Measurements from ENCODE around the gene HS3ST6. TPM values are rescaled to one million over a fixed set of nuclear protein-coding genes. Genes with fewer than 3 reads are reported as not detected.
"Not testable (repeated sequence)": the region's sequence is repeated elsewhere in the genome, so short reads cannot be mapped to it uniquely, and the experiment has no call there.

The HS3ST6 gene
- total and polyA plus RNA-seq, 2 donors (not counting 3 experiments of a cell fraction or from before 2014, with no cell fraction given): not detected

GRCh38 chr16:1963806-1964505, 45.7 kb upstream of the HS3ST6 start:
- FAIRE-seq (peak; percentile 44), DNase-seq (ENCODE audit: low read depth, low spot score) (peak; percentile 39)
- H3K79me2 ChIP-seq (ENCODE audit: control insufficient read depth, insufficient read depth, low read length): peaks cover 50% of the 10 kb centered on the region
- H3K27ac ChIP-seq (ENCODE audit: insufficient read depth, low read depth, low read length): peak overlapping the region; percentile 65
- no peak for TF ChIP-seq EZH2 (IDR thresholded peaks at IDR 0.05; ENCODE audit: borderline replicate concordance, low read depth, low read length, severe bottlenecking)
- TF ChIP-seq MAX (IDR thresholded peaks at IDR 0.05; ENCODE audit: insufficient read depth, insufficient read length): no peak
- TF ChIP-seq JUN (IDR thresholded peaks at IDR 0.05; ENCODE audit: borderline replicate concordance, insufficient read depth, insufficient read length, low read depth): no peak
- peak; percentile 14 to 49 for TF ChIP-seq CTCF (IDR thresholded peaks at IDR 0.05; ENCODE audit: extremely low read depth in 1 of 2, insufficient read depth in 1 of 2, low read depth in 1 of 2, low read length in 2 of 2)
- TF ChIP-seq POLR2A (IDR thresholded peaks at IDR 0.05; ENCODE audit: low read depth, low read length): peak; percentile 4
- no peak for TF ChIP-seq FOS (IDR thresholded peaks at IDR 0.05; ENCODE audit: borderline replicate concordance, insufficient read depth, low read length)
- TF ChIP-seq POLR2AphosphoS5 (IDR thresholded peaks at IDR 0.05; ENCODE audit: insufficient read depth, low read depth, low read length): peak; percentile 11
- no peak for TF ChIP-seq GATA2 (IDR thresholded peaks at IDR 0.05; ENCODE audit: insufficient read depth, insufficient read length, low read depth, low read length)
- BruUV-seq (replicated peaks): no TSS peak
- no peak overlapping the region for H2AFZ ChIP-seq (ENCODE audit: low read depth, low read length)
- H3K27me3 ChIP-seq (ENCODE audit: control insufficient read depth in 2 of 2, insufficient read depth in 2 of 2, low read length in 2 of 2): no peaks in the 10 kb centered on the region
- H3K9ac ChIP-seq (replicated peaks; ENCODE audit: extremely low read depth, insufficient read depth, low read length): peak overlapping the region; percentile 92
- peaks cover 27% of the 10 kb centered on the region for H3K4me1 ChIP-seq (ENCODE audit: control insufficient read depth, extremely low read depth, insufficient read depth, low read length)
- no peaks in the 10 kb centered on the region for H3K9me3 ChIP-seq (replicated peaks; ENCODE audit: control insufficient read depth, insufficient read depth, low read length)
- peak overlapping the region; percentile 85 to 95 (median 89) for H3K4me3 ChIP-seq (replicated peaks in 1 of 3; ENCODE audit: insufficient read depth in 1 of 3, low read depth in 1 of 3, low read length in 3 of 3)
- H4K20me1 ChIP-seq (replicated peaks; ENCODE audit: control insufficient read depth, extremely low read depth, insufficient read depth, low read length): no peaks in the 10 kb centered on the region
- ChIA-PET CTCF (interaction anchor here (0.9 to 1.6 kb wide), 3 partner anchors 11 to 177 kb away, joined by 3 to 7 read pairs (median 3); no protein-coding TSS in a partner anchor), POLR2A (interaction anchor here (0.6 to 1.4 kb wide), 10 partner anchors 8 to 543 kb away, joined by 3 to 11 read pairs (median 4); partner anchors contain the start of genes MSRB1, NUBP2, SPSB3 and TBL3)
- peak overlapping the region; percentile 95 for H3K4me2 ChIP-seq (ENCODE audit: insufficient read depth, low read length)
- H3K9me1 ChIP-seq (replicated peaks; ENCODE audit: control insufficient read depth, extremely low read depth, insufficient read depth, low read length): no peaks in the 10 kb centered on the region
- dilution Hi-C loops (cut with MboI; ENCODE audit: extremely low pct_ligation_motif_present, low sequenced_read_pairs): no loop called here
- H3K36me3 ChIP-seq (ENCODE audit: control insufficient read depth in 2 of 2, extremely low read depth in 1 of 2, insufficient read depth in 2 of 2, low read length in 2 of 2): peaks cover 8 to 17% of the 10 kb centered on the region in 2 experiments
- intact Hi-C loops (cut with micrococcal nuclease): loop anchor here (2.0 kb wide), 1 partner anchor 45 kb away; the partner anchor contains the start of gene ZNF598

GRCh38 chr16:1962161-1963153, 44.2 kb upstream of the HS3ST6 start:
- H4K20me1 ChIP-seq (replicated peaks; ENCODE audit: control insufficient read depth, extremely low read depth, insufficient read depth, low read length); DNase-seq (ENCODE audit: low read depth, low spot score); POLR2A ChIA-PET; intact Hi-C loops (cut with micrococcal nuclease); H3K9me1 ChIP-seq (replicated peaks; ENCODE audit: control insufficient read depth, extremely low read depth, insufficient read depth, low read length); H3K27me3 ChIP-seq (ENCODE audit: control insufficient read depth in 2 of 2, insufficient read depth in 2 of 2, low read length in 2 of 2); H2AFZ ChIP-seq (ENCODE audit: low read depth, low read length); H3K27ac ChIP-seq (ENCODE audit: insufficient read depth, low read depth, low read length); H3K9me3 ChIP-seq (replicated peaks; ENCODE audit: control insufficient read depth, insufficient read depth, low read length); FAIRE-seq; dilution Hi-C loops (cut with MboI; ENCODE audit: extremely low pct_ligation_motif_present, low sequenced_read_pairs): not testable (repeated sequence)
- BruUV-seq (replicated peaks): TSS peak; percentile 48
- H3K9ac ChIP-seq (replicated peaks; ENCODE audit: extremely low read depth, insufficient read depth, low read length): peak overlapping the region; percentile 92
- H3K36me3 ChIP-seq (ENCODE audit: control insufficient read depth in 2 of 2, extremely low read depth in 1 of 2, insufficient read depth in 2 of 2, low read length in 2 of 2): peaks cover 8 to 17% of the 10 kb centered on the region in 2 experiments
- peaks cover 50% of the 10 kb centered on the region for H3K79me2 ChIP-seq (ENCODE audit: control insufficient read depth, insufficient read depth, low read length)
- H3K4me1 ChIP-seq (ENCODE audit: control insufficient read depth, extremely low read depth, insufficient read depth, low read length): peaks cover 27% of the 10 kb centered on the region
- CTCF ChIA-PET: interaction anchor here (2.2 kb wide), 1 partner anchor 178 kb away, joined by 9 read pairs; no protein-coding TSS in a partner anchor
- H3K4me2 ChIP-seq (ENCODE audit: insufficient read depth, low read length): peak overlapping the region; percentile 95
- peak overlapping the region in 2 of 3 experiments; percentile 89 to 95 for H3K4me3 ChIP-seq (replicated peaks in 1 of 3; ENCODE audit: insufficient read depth in 1 of 3, low read depth in 1 of 3, low read length in 3 of 3)
